Stimulated activated CD4-positive, alpha-beta T cell treated with anti-CD3 and anti-CD28 coated beads, TNF-alpha, amount 100 ng/mL, for 24 hours (primary cell): Measurements from ENCODE around the gene TLK2.
"Not testable (repeated sequence)": the region's sequence is repeated elsewhere in the genome, so short reads cannot be mapped to it uniquely, and the experiment has no call there.

Experiments used
- DNase-seq, 3 experiments: peaks; one replicate each; pipeline ENCODE4 v3.0.0-alpha.2; 2020; ENCODE audit warnings: low read depth in 3 of 3

The TLK2 gene

GRCh38 chr17:62560971-62561370 lies 82.3 kb downstream of the TLK2 start:
- not testable (repeated sequence) for DNase-seq

- DNase-seq = no peak
These were observed 84.0 kb downstream of the TLK2 start for GRCh38 chr17:62562656-62563055.

GRCh38 chr17:62565817-62566216 lies 87.2 kb downstream of the TLK2 start:
- DNase-seq = no peak

GRCh38 chr17:62566996-62567578 lies 88.5 kb downstream of the TLK2 start:
- DNase-seq = no peak

GRCh38 chr17:62572488-62572887 lies 93.9 kb downstream of the TLK2 start:
- no peak for DNase-seq

GRCh38 chr17:62572888-62573401 lies 94.3 kb downstream of the TLK2 start:
- no peak for DNase-seq

- no peak for DNase-seq
These were observed 95.0 kb downstream of the TLK2 start for GRCh38 chr17:62573480-62574117.

- no peak for DNase-seq
These were observed 97.8 kb downstream of the TLK2 start for GRCh38 chr17:62576382-62576781.

- no peak for DNase-seq
These were observed 100.3 kb downstream of the TLK2 start for GRCh38 chr17:62578757-62579487.

- no peak for DNase-seq
These were observed 102.3 kb downstream of the TLK2 start for GRCh38 chr17:62580947-62581346.

GRCh38 chr17:62581764-62582163 lies 103.1 kb downstream of the TLK2 start:
- no peak for DNase-seq

- no peak for DNase-seq
These were observed 108.9 kb downstream of the TLK2 start for GRCh38 chr17:62587554-62587953.

- DNase-seq = no peak
These were observed 109.5 kb downstream of the TLK2 start for GRCh38 chr17:62588109-62588508.

GRCh38 chr17:62591333-62591732 lies 112.7 kb downstream of the TLK2 start:
- DNase-seq = no peak

- not testable (repeated sequence) for DNase-seq
These were observed 113.2 kb downstream of the TLK2 start for GRCh38 chr17:62591822-62592221.

- no peak for DNase-seq
These were observed 113.9 kb downstream of the TLK2 start for GRCh38 chr17:62592341-62593099.

- DNase-seq = no peak
These were observed 116.9 kb downstream of the TLK2 start for GRCh38 chr17:62595484-62595883.

- no peak for DNase-seq
These were observed 118.0 kb downstream of the TLK2 start for GRCh38 chr17:62596662-62597061.

GRCh38 chr17:62597150-62597549 lies 118.5 kb downstream of the TLK2 start:
- no peak for DNase-seq

- DNase-seq = no peak
These were observed 119.3 kb downstream of the TLK2 start for GRCh38 chr17:62597920-62598319.

- no peak for DNase-seq
These were observed 121.5 kb downstream of the TLK2 start for GRCh38 chr17:62599964-62600657.

- DNase-seq = no peak
These were observed 122.2 kb downstream of the TLK2 start for GRCh38 chr17:62600805-62601204.
